Measurements from ENCODE around the gene TFIP11.

- TF ChIP-seq CTCF (IDR thresholded peaks at IDR 0.05) (no peak), POLR2A (IDR thresholded peaks at IDR 0.05) (no peak), POLR2AphosphoS5 (IDR thresholded peaks at IDR 0.05) (no peak)
Observed at GRCh38 chr22:26447584-26448329, 64.5 kb downstream of the TFIP11 start.
